ENCODE results near the gene RNF214. TPM values are rescaled to one million over a fixed set of nuclear protein-coding genes. Genes with fewer than 3 reads are reported as not detected.
"Not testable (repeated sequence)": the region's sequence is repeated elsewhere in the genome, so short reads cannot be mapped to it uniquely, and the experiment has no call there.

Gene RNF214
- total and polyA plus RNA-seq, 8 donors, result 21.5 to 37.1 (median 30.9) TPM

- no peak overlapping the region for H3K27ac ChIP-seq
- TF ChIP-seq CTCF (IDR thresholded peaks at IDR 0.05), result no peak
Observed at GRCh38 chr11:117203069-117203407, 29.4 kb upstream of the RNF214 start.

GRCh38 chr11:117204283-117205080 is 28.0 kb upstream of the RNF214 start:
- no peaks in the 10 kb centered on the region for H3K9me3 ChIP-seq
- no peak for TF ChIP-seq CTCF (IDR thresholded peaks at IDR 0.05)
- intact Hi-C loops (cut with DNase I), result no loop called here
- H3K27ac ChIP-seq, result peak overlapping the region in 1 of 2 donors; percentile 18
- ATAC-seq, result no peak
- no peak overlapping the region for H3K4me3 ChIP-seq
- no peak for DNase-seq
- no peaks in the 10 kb centered on the region for H3K27me3 ChIP-seq
- H3K4me1 ChIP-seq, result peaks cover 0 to 2% of the 10 kb centered on the region in 2 donors
- peaks cover 0 to 38% of the 10 kb centered on the region in 2 donors for H3K36me3 ChIP-seq

More at GRCh38 chr11:117203069-117203407, 29.4 kb upstream of the RNF214 start:
- no peak overlapping the region for H3K4me3 ChIP-seq
- intact Hi-C loops (cut with DNase I), result no loop called here
- peaks cover 0 to 37% of the 10 kb centered on the region in 2 donors for H3K36me3 ChIP-seq
- ATAC-seq, result no peak
- peaks cover 8 to 14% of the 10 kb centered on the region in 2 donors for H3K4me1 ChIP-seq
- H3K9me3 ChIP-seq, result no peaks in the 10 kb centered on the region
- no peaks in the 10 kb centered on the region for H3K27me3 ChIP-seq
- DNase-seq, result no peak

GRCh38 chr11:117205211-117205818 is 27.2 kb upstream of the RNF214 start:
- TF ChIP-seq CTCF (IDR thresholded peaks at IDR 0.05), result no peak
- Histone ChIP-seq H3K4me1 (no peaks in the 10 kb centered on the region), H3K36me3 (peaks cover 0 to 46% of the 10 kb centered on the region in 2 donors), H3K27me3 (no peaks in the 10 kb centered on the region), H3K9me3 (no peaks in the 10 kb centered on the region), H3K27ac (peak overlapping the region in 1 of 2 donors; percentile 18), H3K4me3 (no peak overlapping the region)
- no peak for ATAC-seq
- peak in 1 of 4 donors; percentile 60 for DNase-seq
- intact Hi-C loops (cut with DNase I), result no loop called here

- H3K27ac ChIP-seq; H3K27me3 ChIP-seq; H3K4me3 ChIP-seq; H3K4me1 ChIP-seq; ATAC-seq; H3K9me3 ChIP-seq; intact Hi-C loops (cut with DNase I): not testable (repeated sequence)
- peaks cover 0 to 52% of the 10 kb centered on the region in 2 donors for H3K36me3 ChIP-seq
- peak in 1 of 4 donors; percentile 30 for DNase-seq
Observed at GRCh38 chr11:117206111-117206510, 26.4 kb upstream of the RNF214 start.

GRCh38 chr11:117206859-117207258 is 25.6 kb upstream of the RNF214 start:
- H3K27me3 ChIP-seq; H3K27ac ChIP-seq; H3K9me3 ChIP-seq; H3K4me1 ChIP-seq; H3K4me3 ChIP-seq; intact Hi-C loops (cut with DNase I): not testable (repeated sequence)
- ATAC-seq, result peak; percentile 14
- H3K36me3 ChIP-seq, result peaks cover 0 to 56% of the 10 kb centered on the region in 2 donors
- DNase-seq, result peak in 1 of 4 donors; percentile 67

GRCh38 chr11:117207481-117207880 is 25.0 kb upstream of the RNF214 start:
- H3K9me3 ChIP-seq; intact Hi-C loops (cut with DNase I); ATAC-seq; H3K27ac ChIP-seq; H3K27me3 ChIP-seq; H3K4me3 ChIP-seq; H3K4me1 ChIP-seq: not testable (repeated sequence)
- DNase-seq, result peak in 1 of 4 donors; percentile 25
- peaks cover 0 to 58% of the 10 kb centered on the region in 2 donors for H3K36me3 ChIP-seq

- peaks cover 0 to 57% of the 10 kb centered on the region in 2 donors for H3K36me3 ChIP-seq
- H3K9me3 ChIP-seq; H3K4me3 ChIP-seq; DNase-seq; H3K4me1 ChIP-seq; H3K27ac ChIP-seq; H3K27me3 ChIP-seq; intact Hi-C loops (cut with DNase I); ATAC-seq: not testable (repeated sequence)
Observed at GRCh38 chr11:117208710-117209109, 23.8 kb upstream of the RNF214 start.

GRCh38 chr11:117209351-117210125 is 22.9 kb upstream of the RNF214 start:
- H3K27ac ChIP-seq; H3K27me3 ChIP-seq; intact Hi-C loops (cut with DNase I); DNase-seq; H3K4me1 ChIP-seq; H3K4me3 ChIP-seq; H3K9me3 ChIP-seq; ATAC-seq: not testable (repeated sequence)
- peaks cover 0 to 57% of the 10 kb centered on the region in 2 donors for H3K36me3 ChIP-seq

Data from left lung (tissue), 10 donors.